Right renal cortex interstitium (tissue), 3 donors: ENCODE measurements around the gene NRXN3. TPM values are rescaled to one million over a fixed set of nuclear protein-coding genes. Genes with fewer than 3 reads are reported as not detected.
A peak's percentile ranks its signal among the peaks of the same experiment; 100 is the strongest.
"Not testable (repeated sequence)": the region's sequence is repeated elsewhere in the genome, so short reads cannot be mapped to it uniquely, and the experiment has no call there.

Experiments
- DNase-seq, 3 donors: peaks; one replicate each; pipeline ENCODE4 v3.0.0-alpha.2; 2013; ENCODE audit warnings: low read depth in 3 of 3, low spot score in 2 of 3
- polyA plus RNA-seq, 3 donors: library from polyadenylated mRNA; unstranded; fragments of 120-200 nt; gene quantifications; one replicate each; pipeline ENCODE4 v1.2.1, GENCODE V29; 2013; ENCODE audit not compliant: insufficient read length in 3 of 3

The NRXN3 gene
- polyA plus RNA-seq, 3 donors, result 5.6 to 6.7 (median 5.9) TPM

DNA sequence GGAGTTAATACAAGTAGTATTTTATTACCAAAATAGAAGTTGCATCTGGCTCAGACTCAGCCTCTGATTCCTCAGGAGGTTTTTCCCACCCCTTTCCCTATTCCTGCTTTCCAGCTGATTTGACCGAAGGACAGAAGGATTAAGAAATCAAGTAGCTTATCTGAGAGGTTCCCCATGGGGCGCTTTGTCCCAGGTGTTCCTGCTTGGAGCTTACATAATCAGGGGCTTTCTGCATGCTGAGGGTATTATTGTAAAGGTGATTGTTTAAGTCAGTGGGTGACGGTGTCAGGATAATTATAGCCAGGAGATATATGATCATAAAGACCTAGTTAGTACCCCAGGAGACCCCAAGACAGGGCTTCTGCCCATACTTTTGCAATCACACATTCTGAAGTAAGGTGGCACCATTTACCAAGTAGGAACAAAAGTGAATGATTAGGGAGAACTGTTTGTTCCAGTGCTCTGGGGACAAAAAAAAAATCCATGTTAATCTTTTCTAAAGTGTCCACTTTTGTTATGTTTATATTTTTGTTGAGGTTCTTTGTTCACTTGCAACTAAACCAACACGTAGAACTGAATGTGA lies 921.3 kb downstream of the NRXN3 start:
- DNase-seq, result no peak

GRCh38 chr14:79093531-79093930 lies 923.4 kb downstream of the NRXN3 start:
- no peak for DNase-seq

- no peak for DNase-seq
Observed at GRCh38 chr14:79094951-79095350, 924.8 kb downstream of the NRXN3 start.

DNA sequence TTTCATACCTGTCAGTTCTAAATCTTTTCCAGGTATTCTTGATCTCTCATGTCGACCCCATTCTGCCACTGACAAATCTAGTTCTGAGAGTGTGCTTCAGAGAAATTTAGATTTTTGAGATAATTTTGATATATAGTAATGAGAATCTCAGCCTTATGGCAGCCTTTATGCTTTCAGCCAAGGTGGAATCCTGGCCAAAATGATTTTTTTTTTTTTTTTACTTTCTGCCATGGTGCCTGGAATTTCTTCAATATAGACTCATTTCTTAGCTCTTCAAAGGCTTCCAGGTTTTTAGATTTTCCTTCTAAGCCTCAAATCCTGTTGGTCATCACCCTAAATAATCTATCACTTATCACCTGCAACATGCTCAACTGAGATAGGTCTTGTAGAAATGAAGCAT lies 926.6 kb downstream of the NRXN3 start:
- DNase-seq, result no peak

DNA sequence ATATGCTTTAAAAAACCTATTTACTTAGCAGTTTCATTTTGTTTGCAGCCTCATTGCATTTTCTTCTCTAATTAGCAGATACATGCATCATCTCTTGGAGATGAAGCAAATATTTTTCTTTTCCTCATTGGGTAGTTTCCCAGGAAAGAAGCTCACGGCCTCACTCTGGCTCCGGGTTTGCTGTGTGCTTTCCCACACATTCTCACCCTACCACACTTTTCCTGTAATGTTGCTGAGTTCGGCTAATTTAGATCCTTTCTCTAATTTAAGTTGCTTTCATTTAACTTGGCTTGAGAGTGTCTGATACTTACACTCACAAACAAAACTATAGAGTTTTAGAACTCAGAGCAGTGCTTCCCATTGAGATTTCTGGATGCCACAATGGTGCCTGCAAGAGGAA lies 928.2 kb downstream of the NRXN3 start:
- no peak for DNase-seq

GRCh38 chr14:79100578-79100977 lies 930.4 kb downstream of the NRXN3 start:
- no peak for DNase-seq

- no peak for DNase-seq
Observed at GRCh38 chr14:79101388-79101787, 931.2 kb downstream of the NRXN3 start.

GRCh38 chr14:79103764-79104163 lies 933.6 kb downstream of the NRXN3 start:
- DNase-seq, result no peak

DNA sequence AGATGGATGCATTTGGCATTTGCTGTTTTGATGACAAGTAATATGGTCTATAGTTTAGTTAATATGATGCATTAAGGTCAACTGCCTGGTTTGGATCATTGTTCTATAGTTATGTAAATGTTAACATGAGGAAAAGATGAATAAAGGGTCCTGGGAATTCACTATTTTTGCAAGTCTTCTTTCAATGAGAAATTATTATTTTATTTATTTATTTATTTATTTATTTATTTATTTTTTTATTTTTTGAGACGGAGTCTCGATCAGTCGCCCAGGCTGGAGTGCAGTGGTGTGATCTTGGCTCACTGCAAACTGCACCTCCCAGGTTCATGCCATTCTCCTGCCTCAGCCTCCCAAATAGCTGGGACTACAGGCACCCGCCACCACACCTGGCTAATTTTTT lies 940.4 kb downstream of the NRXN3 start:
- DNase-seq, result not testable (repeated sequence)

- DNase-seq, result no peak
Observed at GRCh38 chr14:79111987-79112501, 941.9 kb downstream of the NRXN3 start.

DNA sequence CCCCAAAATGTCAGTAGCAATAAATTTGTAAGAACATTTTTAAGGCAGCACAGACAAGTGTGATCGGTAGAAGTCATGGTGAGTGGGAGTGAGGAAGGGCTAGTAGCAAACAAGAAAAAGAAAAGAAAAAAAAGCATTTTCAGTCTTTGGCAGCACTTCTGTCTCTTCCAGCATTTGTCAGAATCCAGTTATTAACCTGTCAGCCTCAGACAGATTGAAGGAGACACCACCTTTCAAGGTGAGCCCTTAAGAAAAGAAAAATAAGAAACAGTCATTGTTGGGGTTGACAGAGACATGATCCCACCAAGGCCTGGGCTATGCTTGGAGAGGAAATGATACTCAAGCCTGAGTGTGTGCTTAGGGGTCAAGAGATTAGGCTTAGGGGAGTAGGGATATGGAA lies 947.4 kb downstream of the NRXN3 start:
- DNase-seq, result no peak

GRCh38 chr14:79118291-79118690 lies 948.1 kb downstream of the NRXN3 start:
- no peak for DNase-seq

DNA sequence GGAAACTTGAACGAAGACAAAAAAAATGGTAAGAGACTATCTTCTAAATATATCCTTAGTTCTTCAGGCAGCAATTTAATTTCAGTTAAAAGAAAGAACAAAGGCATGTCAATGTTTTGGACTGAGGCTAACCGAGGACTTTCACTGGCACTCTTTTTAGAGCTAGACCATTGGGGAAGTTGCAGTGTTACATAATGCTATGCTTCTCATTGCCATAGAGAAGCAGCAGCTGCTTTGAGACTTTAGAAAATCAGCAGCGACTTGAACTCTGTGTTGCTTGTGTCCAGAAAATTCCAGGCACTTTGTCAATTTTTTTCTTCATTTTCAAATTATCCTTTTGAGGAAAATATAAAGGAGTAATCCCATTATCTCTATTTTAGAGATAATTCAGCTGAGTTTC lies 964.2 kb downstream of the NRXN3 start:
- no peak for DNase-seq

DNA sequence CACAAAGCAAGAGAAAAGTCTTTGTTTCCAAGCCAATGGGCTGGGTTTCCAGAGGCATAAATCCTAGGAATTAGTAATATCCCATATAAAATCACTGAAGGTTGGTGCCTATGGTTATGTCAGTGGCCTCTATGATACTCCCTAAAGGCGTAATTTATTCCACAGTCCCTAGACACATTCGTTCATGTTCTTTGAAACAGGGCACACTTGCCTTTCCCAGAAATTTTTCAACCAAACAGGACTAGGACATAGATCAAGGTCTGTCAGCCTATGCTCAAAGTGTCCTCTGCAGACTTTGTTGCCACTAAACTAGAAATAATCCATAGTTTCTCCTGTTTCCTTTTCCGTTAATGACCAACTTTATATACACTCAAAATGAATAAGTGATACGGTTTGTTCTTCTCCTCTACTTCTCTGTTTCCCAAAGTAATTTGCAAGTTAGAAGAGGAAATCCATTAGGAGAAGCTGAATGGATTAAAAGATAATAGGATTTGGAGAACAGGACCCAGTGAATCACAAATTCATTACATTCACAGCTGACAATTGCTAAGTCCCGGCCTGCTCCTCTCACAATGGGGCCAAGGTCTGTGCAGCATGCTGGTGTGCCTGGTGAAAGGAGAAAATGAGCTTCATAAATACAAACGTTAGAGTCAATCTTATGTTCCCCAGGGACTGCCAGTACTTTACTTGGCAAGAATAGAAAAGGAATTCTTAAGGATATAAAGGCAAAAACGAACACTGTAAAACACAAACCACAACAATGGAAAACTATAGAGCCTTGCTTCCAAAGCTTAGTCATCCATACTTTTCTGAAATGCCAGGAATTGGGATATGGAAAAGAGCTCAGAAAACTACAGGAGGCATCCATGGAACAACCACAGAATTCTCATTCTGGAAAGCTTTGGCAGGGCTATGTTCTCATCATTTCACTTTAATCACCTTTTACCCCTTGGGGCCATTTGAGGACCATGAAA lies 966.2 kb downstream of the NRXN3 start:
- DNase-seq, result no peak

- DNase-seq, result no peak
Observed at GRCh38 chr14:79137045-79137430, 966.9 kb downstream of the NRXN3 start.

GRCh38 chr14:79137836-79138235 lies 967.7 kb downstream of the NRXN3 start:
- DNase-seq, result no peak

GRCh38 chr14:79144896-79145295 lies 974.7 kb downstream of the NRXN3 start:
- DNase-seq, result no peak

GRCh38 chr14:79150226-79150625 lies 980.1 kb downstream of the NRXN3 start:
- DNase-seq, result no peak

GRCh38 chr14:79157369-79157768 lies 987.2 kb downstream of the NRXN3 start:
- no peak for DNase-seq

GRCh38 chr14:79161571-79161970 lies 991.4 kb downstream of the NRXN3 start:
- peak; percentile 20 to 55 (median 36) for DNase-seq

DNA sequence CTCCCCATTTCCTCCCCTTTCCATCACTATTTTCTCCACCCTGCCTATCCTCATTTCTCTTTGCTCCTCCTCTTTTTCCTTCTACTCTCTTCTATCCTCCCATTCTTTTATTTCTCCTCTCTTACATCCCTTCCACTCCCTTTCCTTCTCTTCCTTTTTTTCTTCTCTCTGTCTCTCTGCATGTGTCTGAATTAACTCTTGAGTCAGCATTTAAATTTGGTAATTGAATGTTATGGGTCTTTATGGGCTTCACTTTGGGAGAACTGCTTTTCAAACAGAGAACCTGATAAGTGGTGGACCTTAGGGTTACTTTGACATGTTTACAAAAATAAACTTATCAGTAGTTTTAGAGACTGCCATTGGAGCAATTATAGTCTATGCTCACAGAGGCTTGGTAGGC lies 992.7 kb downstream of the NRXN3 start:
- DNase-seq, result no peak
